Measurements from ENCODE around the gene CTDP1. TPM values are rescaled to one million over a fixed set of nuclear protein-coding genes. Genes with fewer than 3 reads are reported as not detected.

CTDP1 gene
- total and polyA plus RNA-seq, 4 donors = 2.7 to 13.9 (median 10.5) TPM

DNA sequence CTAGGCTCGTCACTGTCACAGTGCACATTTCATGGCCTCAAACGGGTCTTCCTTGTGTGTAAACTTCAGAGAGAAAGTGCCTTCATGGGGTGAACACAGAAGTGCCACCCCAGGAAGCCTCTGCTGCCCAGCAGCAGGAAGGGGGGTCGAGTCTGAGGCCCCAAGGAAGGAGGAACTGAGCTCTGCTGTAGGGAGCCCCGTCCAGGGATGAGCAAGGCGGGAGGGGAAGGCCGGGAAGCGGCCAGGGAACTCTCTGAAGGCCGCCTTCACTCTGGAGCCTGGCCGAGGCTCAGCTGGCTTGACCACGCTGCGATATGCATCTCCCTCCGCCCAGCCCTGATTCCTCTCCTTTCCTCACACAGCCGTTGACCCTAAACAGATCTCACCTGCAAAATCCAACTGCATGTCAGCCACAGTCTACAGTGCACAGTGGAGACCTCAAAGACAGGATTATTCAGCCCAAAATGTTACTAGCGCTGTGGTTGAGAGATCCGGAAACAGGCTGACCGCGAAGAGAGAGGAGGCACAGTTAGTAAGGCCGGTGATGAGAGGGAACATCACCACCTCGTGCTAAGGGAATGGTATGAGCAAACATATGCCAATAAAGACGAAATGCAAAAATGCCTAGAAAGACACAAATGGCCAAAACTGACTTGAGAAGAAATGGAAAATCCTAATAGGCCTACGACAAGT lies 34.2 kb upstream of the CTDP1 start:
- no peaks in the 10 kb centered on the region for H3K36me3 ChIP-seq (ENCODE audit: control insufficient read depth in 4 of 4, insufficient read depth in 3 of 4, low read depth in 1 of 4, low read length in 3 of 4)
- TF ChIP-seq HNF4G (IDR thresholded peaks at IDR 0.05) (no peak), JUND (IDR thresholded peaks at IDR 0.05) (no peak), EGR1 (IDR thresholded peaks at IDR 0.05; ENCODE audit: low read depth in 2 of 2) (no peak), ATF3 (IDR thresholded peaks at IDR 0.05) (no peak), FOXA1 (IDR thresholded peaks at IDR 0.05) (no peak)
- TF ChIP-seq, protein P1, sequence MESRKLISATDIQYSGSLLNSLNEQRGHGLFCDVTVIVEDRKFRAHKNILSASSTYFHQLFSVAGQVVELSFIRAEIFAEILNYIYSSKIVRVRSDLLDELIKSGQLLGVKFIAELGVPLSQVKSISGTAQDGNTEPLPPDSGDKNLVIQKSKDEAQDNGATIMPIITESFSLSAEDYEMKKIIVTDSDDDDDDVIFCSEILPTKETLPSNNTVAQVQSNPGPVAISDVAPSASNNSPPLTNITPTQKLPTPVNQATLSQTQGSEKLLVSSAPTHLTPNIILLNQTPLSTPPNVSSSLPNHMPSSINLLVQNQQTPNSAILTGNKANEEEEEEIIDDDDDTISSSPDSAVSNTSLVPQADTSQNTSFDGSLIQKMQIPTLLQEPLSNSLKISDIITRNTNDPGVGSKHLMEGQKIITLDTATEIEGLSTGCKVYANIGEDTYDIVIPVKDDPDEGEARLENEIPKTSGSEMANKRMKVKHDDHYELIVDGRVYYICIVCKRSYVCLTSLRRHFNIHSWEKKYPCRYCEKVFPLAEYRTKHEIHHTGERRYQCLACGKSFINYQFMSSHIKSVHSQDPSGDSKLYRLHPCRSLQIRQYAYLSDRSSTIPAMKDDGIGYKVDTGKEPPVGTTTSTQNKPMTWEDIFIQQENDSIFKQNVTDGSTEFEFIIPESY (IDR thresholded peaks at IDR 0.05) = no peak
- H3K27ac ChIP-seq (ENCODE audit: low read depth in 1 of 2, low read length in 2 of 2) = no peak overlapping the region

GRCh38 chr18:79647307-79647706 lies 32.3 kb upstream of the CTDP1 start:
- no peak overlapping the region for H3K4me3 ChIP-seq (ENCODE audit: low read depth in 1 of 3, low read length in 3 of 3)
- H3K4me1 ChIP-seq (ENCODE audit: control insufficient read depth in 4 of 4, insufficient read depth in 4 of 4, low read length in 3 of 4) = peaks cover 0 to 5% (median 0%) of the 10 kb centered on the region in 4 donors
- H3K36me3 ChIP-seq (ENCODE audit: control insufficient read depth in 4 of 4, insufficient read depth in 3 of 4, low read depth in 1 of 4, low read length in 3 of 4) = no peaks in the 10 kb centered on the region
- no peak overlapping the region for H3K9ac ChIP-seq (ENCODE audit: low read depth in 1 of 2, low read length in 2 of 2)
- no peak for TF ChIP-seq YY1 (IDR thresholded peaks at IDR 0.05)
- TF ChIP-seq, protein P2, sequence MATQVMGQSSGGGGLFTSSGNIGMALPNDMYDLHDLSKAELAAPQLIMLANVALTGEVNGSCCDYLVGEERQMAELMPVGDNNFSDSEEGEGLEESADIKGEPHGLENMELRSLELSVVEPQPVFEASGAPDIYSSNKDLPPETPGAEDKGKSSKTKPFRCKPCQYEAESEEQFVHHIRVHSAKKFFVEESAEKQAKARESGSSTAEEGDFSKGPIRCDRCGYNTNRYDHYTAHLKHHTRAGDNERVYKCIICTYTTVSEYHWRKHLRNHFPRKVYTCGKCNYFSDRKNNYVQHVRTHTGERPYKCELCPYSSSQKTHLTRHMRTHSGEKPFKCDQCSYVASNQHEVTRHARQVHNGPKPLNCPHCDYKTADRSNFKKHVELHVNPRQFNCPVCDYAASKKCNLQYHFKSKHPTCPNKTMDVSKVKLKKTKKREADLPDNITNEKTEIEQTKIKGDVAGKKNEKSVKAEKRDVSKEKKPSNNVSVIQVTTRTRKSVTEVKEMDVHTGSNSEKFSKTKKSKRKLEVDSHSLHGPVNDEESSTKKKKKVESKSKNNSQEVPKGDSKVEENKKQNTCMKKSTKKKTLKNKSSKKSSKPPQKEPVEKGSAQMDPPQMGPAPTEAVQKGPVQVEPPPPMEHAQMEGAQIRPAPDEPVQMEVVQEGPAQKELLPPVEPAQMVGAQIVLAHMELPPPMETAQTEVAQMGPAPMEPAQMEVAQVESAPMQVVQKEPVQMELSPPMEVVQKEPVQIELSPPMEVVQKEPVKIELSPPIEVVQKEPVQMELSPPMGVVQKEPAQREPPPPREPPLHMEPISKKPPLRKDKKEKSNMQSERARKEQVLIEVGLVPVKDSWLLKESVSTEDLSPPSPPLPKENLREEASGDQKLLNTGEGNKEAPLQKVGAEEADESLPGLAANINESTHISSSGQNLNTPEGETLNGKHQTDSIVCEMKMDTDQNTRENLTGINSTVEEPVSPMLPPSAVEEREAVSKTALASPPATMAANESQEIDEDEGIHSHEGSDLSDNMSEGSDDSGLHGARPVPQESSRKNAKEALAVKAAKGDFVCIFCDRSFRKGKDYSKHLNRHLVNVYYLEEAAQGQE (IDR thresholded peaks at IDR 0.05) = no peak
- TF ChIP-seq EGR1 (IDR thresholded peaks at IDR 0.05; ENCODE audit: low read depth in 2 of 2) = no peak
- TF ChIP-seq, protein P1 (IDR thresholded peaks at IDR 0.05) = no peak
- TF ChIP-seq FOXA2 (IDR thresholded peaks at IDR 0.05) = no peak
- no peak for TF ChIP-seq JUND (IDR thresholded peaks at IDR 0.05)
- TF ChIP-seq, protein P3, sequence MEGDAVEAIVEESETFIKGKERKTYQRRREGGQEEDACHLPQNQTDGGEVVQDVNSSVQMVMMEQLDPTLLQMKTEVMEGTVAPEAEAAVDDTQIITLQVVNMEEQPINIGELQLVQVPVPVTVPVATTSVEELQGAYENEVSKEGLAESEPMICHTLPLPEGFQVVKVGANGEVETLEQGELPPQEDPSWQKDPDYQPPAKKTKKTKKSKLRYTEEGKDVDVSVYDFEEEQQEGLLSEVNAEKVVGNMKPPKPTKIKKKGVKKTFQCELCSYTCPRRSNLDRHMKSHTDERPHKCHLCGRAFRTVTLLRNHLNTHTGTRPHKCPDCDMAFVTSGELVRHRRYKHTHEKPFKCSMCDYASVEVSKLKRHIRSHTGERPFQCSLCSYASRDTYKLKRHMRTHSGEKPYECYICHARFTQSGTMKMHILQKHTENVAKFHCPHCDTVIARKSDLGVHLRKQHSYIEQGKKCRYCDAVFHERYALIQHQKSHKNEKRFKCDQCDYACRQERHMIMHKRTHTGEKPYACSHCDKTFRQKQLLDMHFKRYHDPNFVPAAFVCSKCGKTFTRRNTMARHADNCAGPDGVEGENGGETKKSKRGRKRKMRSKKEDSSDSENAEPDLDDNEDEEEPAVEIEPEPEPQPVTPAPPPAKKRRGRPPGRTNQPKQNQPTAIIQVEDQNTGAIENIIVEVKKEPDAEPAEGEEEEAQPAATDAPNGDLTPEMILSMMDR (IDR thresholded peaks at IDR 0.05; ENCODE audit: low read depth, low read length, missing input control) = no peak
- TF ChIP-seq TAF1 (conservative IDR thresholded peaks at IDR 0.05) = no peak
- TF ChIP-seq ATF3 (IDR thresholded peaks at IDR 0.05) = no peak
- TF ChIP-seq FOXA1 (IDR thresholded peaks at IDR 0.05) = no peak
- peaks cover 0 to 2% (median 0%) of the 10 kb centered on the region in 4 donors for H3K27me3 ChIP-seq (ENCODE audit: control insufficient read depth in 4 of 4, insufficient read depth in 4 of 4, low read length in 3 of 4)
- DNase-seq (ENCODE audit: low spot score) = no peak
- 0% methylated on average over 1 of the region's 1 CpG for WGBS
- no peaks in the 10 kb centered on the region for H3K9me3 ChIP-seq (ENCODE audit: control insufficient read depth in 4 of 4, low read length in 3 of 4)
- H3K27ac ChIP-seq (ENCODE audit: low read depth in 1 of 2, low read length in 2 of 2) = no peak overlapping the region

More for the DNA sequence above, 34.2 kb upstream of the CTDP1 start:
- Histone ChIP-seq H3K27me3 (ENCODE audit: control insufficient read depth in 4 of 4, insufficient read depth in 4 of 4, low read length in 3 of 4) (peaks cover 0 to 2% (median 0%) of the 10 kb centered on the region in 4 donors), H3K4me3 (ENCODE audit: low read depth in 1 of 3, low read length in 3 of 3) (no peak overlapping the region), H3K9me3 (ENCODE audit: control insufficient read depth in 4 of 4, low read length in 3 of 4) (no peaks in the 10 kb centered on the region), H3K4me1 (ENCODE audit: control insufficient read depth in 4 of 4, insufficient read depth in 4 of 4, low read length in 3 of 4) (peaks cover 0 to 5% (median 0%) of the 10 kb centered on the region in 4 donors), H3K9ac (ENCODE audit: low read depth in 1 of 2, low read length in 2 of 2) (no peak overlapping the region)
- WGBS = 82% methylated on average over 21 of the region's 21 CpGs
- no peak for DNase-seq (ENCODE audit: low spot score)

Data from liver (tissue), 9 donors.